Measurements from ENCODE around the gene CHKB. TPM values are rescaled to one million over a fixed set of nuclear protein-coding genes. Genes with fewer than 3 reads are reported as not detected.

CHKB gene
- total and polyA plus RNA-seq, 2 of the 4 experiments (the other 2 are of a cell fraction), result 8.1 to 36.9 TPM

GRCh38 chr22:50571264-50572175 is 11.1 kb downstream of the CHKB start:
- Histone ChIP-seq H3K79me1 (ENCODE audit: low read depth in 1 of 2, low read length in 2 of 2) (no peaks in the 10 kb centered on the region), H2AK9ac (replicated peaks; ENCODE audit: low read depth, low read length, poor library complexity) (no peak overlapping the region), H3K9me1 (ENCODE audit: insufficient read depth, low read length) (no peaks in the 10 kb centered on the region), H3K4me2 (ENCODE audit: low read depth, low read length) (no peak overlapping the region), H4K8ac (ENCODE audit: low read depth in 2 of 2, low read length in 2 of 2) (no peak overlapping the region), H3K18ac (ENCODE audit: low read depth, low read length) (no peak overlapping the region), H3K14ac (replicated peaks; ENCODE audit: low read depth, low read length) (no peak overlapping the region), H3K9me3 (ENCODE audit: control insufficient read depth, insufficient read depth, low read length) (no peaks in the 10 kb centered on the region), H4K91ac (ENCODE audit: insufficient read depth, low read depth, low read length) (no peak overlapping the region), H4K20me1 (ENCODE audit: insufficient read depth, low read length) (no peaks in the 10 kb centered on the region), H2AK5ac (ENCODE audit: low read depth, low read length) (no peak overlapping the region), H2AFZ (replicated peaks; ENCODE audit: low read length, poor library complexity) (peak overlapping the region; percentile 63), H3K27me3 (ENCODE audit: control insufficient read depth, insufficient read depth, low read length) (0 out of 2 replicates have a peak, but pooled peaks cover 1% of the 10 kb centered on the region), H3K4me3 (ENCODE audit: insufficient read depth, low read depth, low read length) (no peak overlapping the region), H3K56ac (ENCODE audit: extremely low read depth, insufficient read depth, low read length) (no peak overlapping the region; the same call in 1 of the 2 replicates), H3K9ac (ENCODE audit: low read depth, low read length) (no peak overlapping the region), H3K27ac (ENCODE audit: insufficient read depth, low read length) (no peak overlapping the region), H4K5ac (ENCODE audit: low read depth, low read length) (no peak overlapping the region), H3K36me3 (ENCODE audit: control insufficient read depth, insufficient read depth, low read length) (no peaks in the 10 kb centered on the region; the same call in 1 of the 2 replicates), H3K23ac (ENCODE audit: low read depth, low read length) (no peak overlapping the region), H3K4ac (ENCODE audit: low read depth, low read length) (no peak overlapping the region), H3K4me1 (ENCODE audit: control insufficient read depth, insufficient read depth, low read length) (no peaks in the 10 kb centered on the region), H2BK20ac (ENCODE audit: low read depth, low read length) (no peak overlapping the region), H2BK120ac (ENCODE audit: low read depth, low read length) (no peak overlapping the region), H2BK5ac (ENCODE audit: low read depth, low read length, poor library complexity, severe bottlenecking) (no peak overlapping the region), H2BK15ac (ENCODE audit: low read depth, low read length) (no peak overlapping the region)
- BruUV-seq (replicated peaks), result no TSS peak
- intact Hi-C loops (cut with micrococcal nuclease) (no loop called here), dilution Hi-C loops (cut with HindIII; ENCODE audit: low sequenced_read_pairs, unreplicated experiment) (no loop called here), in situ Hi-C loops (cut with MboI; ENCODE audit: low sequenced_read_pairs) (no loop called here)
- 66% methylated on average over 11 of the region's 26 CpGs; no CpG with 5 or more reads in 1 of the 2 experiments for WGBS, 2 experiments (ENCODE audit: extremely low coverage in 2 of 2, insufficient read length in 1 of 2)
- ChIA-PET CTCF (interaction anchor here (1.7 kb wide), 1 partner anchor 9 kb away, joined by 7 read pairs; the partner anchor contains the start of gene SYCE3), POLR2A (ENCODE audit: unreplicated experiment) (no interaction called here)
- no peak for DNase-seq
- no peak for TF ChIP-seq MAZ (IDR thresholded peaks at IDR 0.05; ENCODE audit: borderline replicate concordance, low read depth, low read length)
- no peak for TF ChIP-seq FOS (IDR thresholded peaks at IDR 0.05; ENCODE audit: low read depth, low read length)
- TF ChIP-seq CHD1 (IDR thresholded peaks at IDR 0.05; ENCODE audit: low read depth, low read length), result no peak
- no peak for TF ChIP-seq CTCF (conservative IDR thresholded peaks at IDR 0.05; ENCODE audit: low read depth, low read length)
- TF ChIP-seq MAFK (IDR thresholded peaks at IDR 0.05; ENCODE audit: low read depth, low read length), result no peak
- TF ChIP-seq RAD21 (IDR thresholded peaks at IDR 0.05; ENCODE audit: low read length), result no peak
- TF ChIP-seq RFX5 (IDR thresholded peaks at IDR 0.05; ENCODE audit: low read depth, low read length), result no peak
- TF ChIP-seq POLR2A (IDR thresholded peaks at IDR 0.05; ENCODE audit: low read depth, low read length), result no peak
- TF ChIP-seq RCOR1 (IDR thresholded peaks at IDR 0.05; ENCODE audit: insufficient replicate concordance, low read length), result no peak
- TF ChIP-seq USF2 (IDR thresholded peaks at IDR 0.05; ENCODE audit: low read depth, low read length), result no peak
- ATAC-seq (ENCODE audit: low read depth), result no peak
